ENCODE data around the gene BFSP2.

BFSP2 gene

GRCh38 chr3:133384331-133385027 is 15.4 kb upstream of the BFSP2 start:
- peak; percentile 8 for DNase-seq

- no peak for DNase-seq
Observed at GRCh38 chr3:133386876-133387275, 13.0 kb upstream of the BFSP2 start.

- no peak for DNase-seq
Observed at GRCh38 chr3:133387341-133387740, 12.5 kb upstream of the BFSP2 start.

- no peak for DNase-seq
Observed at GRCh38 chr3:133388696-133389395, 11.0 kb upstream of the BFSP2 start.

- no peak for DNase-seq
Observed at GRCh38 chr3:133390715-133391114, 9.1 kb upstream of the BFSP2 start.

- DNase-seq = no peak
Observed at GRCh38 chr3:133393204-133393603, 6.7 kb upstream of the BFSP2 start.

- no peak for DNase-seq
Observed at GRCh38 chr3:133393691-133394474, 6.0 kb upstream of the BFSP2 start.

- DNase-seq = no peak
Observed at GRCh38 chr3:133394561-133395311, 5.1 kb upstream of the BFSP2 start.

GRCh38 chr3:133396906-133397305 is 3.0 kb upstream of the BFSP2 start:
- DNase-seq = no peak

- DNase-seq = no peak
Observed at GRCh38 chr3:133401374-133402135, 1.7 kb downstream of the BFSP2 start.

GRCh38 chr3:133404920-133405319 is 5.1 kb downstream of the BFSP2 start:
- no peak for DNase-seq

- DNase-seq = no peak
Observed at GRCh38 chr3:133408366-133408765, 8.5 kb downstream of the BFSP2 start.

- DNase-seq = no peak
Observed at GRCh38 chr3:133408961-133409360, 9.1 kb downstream of the BFSP2 start.

GRCh38 chr3:133410191-133410892 is 10.5 kb downstream of the BFSP2 start:
- DNase-seq = no peak

GRCh38 chr3:133412183-133413132 is 12.6 kb downstream of the BFSP2 start:
- DNase-seq = no peak

GRCh38 chr3:133413161-133414020 is 13.5 kb downstream of the BFSP2 start:
- no peak for DNase-seq

GRCh38 chr3:133414021-133414392 is 14.2 kb downstream of the BFSP2 start:
- DNase-seq = no peak

GRCh38 chr3:133418361-133418760 is 18.5 kb downstream of the BFSP2 start:
- no peak for DNase-seq

GRCh38 chr3:133419151-133419909 is 19.5 kb downstream of the BFSP2 start:
- no peak for DNase-seq
